ENCODE measurements around the gene CREG2. TPM values are rescaled to one million over a fixed set of nuclear protein-coding genes. Genes with fewer than 3 reads are reported as not detected.

Gene CREG2
- polyA plus RNA-seq, 1 of the 3 experiments (the other 2 are of a cell fraction): 1.4 TPM

DNA sequence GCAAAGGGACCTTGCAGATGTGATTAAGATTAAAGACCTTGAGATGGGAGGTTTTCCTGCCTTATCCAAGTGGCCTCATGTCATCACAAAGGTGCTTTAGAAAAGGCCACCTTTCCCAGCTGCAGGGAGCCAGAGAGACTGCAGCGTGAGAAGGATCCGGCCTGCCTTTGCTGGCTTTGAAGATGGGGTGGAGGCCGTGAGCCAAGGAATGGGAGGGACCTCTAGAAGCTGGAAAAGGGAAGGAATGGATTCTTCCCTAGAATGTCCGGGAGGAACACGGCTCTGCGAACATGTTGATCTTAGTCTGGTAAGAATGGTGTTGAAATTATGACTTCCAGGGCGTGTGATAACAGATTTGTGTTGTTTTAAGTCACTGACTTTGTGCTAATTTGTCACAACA is 39.9 kb upstream of the CREG2 start (continued):
- no peak for TF ChIP-seq GABPA (IDR thresholded peaks at IDR 0.05; ENCODE audit: low read depth)
- no peak for TF ChIP-seq MEF2A (IDR thresholded peaks at IDR 0.05; ENCODE audit: borderline replicate concordance, low read depth)
- TF ChIP-seq NFIC (IDR thresholded peaks at IDR 0.05; ENCODE audit: borderline replicate concordance): no peak
- TF ChIP-seq FOXJ3 (CRISPR knock-in tag; IDR thresholded peaks at IDR 0.05): no peak
- TF ChIP-seq, protein P1, sequence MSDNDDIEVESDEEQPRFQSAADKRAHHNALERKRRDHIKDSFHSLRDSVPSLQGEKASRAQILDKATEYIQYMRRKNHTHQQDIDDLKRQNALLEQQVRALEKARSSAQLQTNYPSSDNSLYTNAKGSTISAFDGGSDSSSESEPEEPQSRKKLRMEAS (IDR thresholded peaks at IDR 0.05; ENCODE audit: low read depth): no peak

DNA sequence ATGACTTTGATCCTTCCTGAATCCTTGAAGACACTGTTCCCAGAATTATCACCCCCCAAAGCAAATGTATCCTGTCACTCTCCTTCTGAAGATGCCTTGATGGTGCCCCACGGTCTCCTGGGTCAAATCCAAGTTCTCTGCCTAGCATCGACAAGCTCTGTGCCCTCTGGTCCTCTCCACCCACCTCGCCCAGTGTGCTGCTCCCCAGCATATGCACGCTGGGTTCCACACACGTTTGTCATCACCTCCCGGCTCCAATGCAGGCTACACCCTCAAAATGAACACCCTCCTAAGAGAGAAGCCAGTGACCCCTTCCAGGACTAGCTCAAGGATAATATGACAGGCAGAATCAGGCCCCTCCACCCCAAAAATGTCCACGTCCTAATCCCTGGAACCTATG is 39.5 kb upstream of the CREG2 start:
- Histone ChIP-seq H3K4me2 (no peak overlapping the region), H3K4me1 (ENCODE audit: control insufficient read depth in 1 of 2, insufficient read depth in 2 of 2, low read depth in 1 of 2, low read length in 1 of 2) (peaks cover 0 to 14% of the 10 kb centered on the region in 2 experiments; a peak in 3 of 4 replicates), H3K36me3 (replicated peaks in 1 of 2; ENCODE audit: control insufficient read depth in 1 of 2, insufficient read depth in 2 of 2, low read length in 1 of 2) (no peaks in the 10 kb centered on the region), H3K9me2 (no peaks in the 10 kb centered on the region), H3K27ac (ENCODE audit: low read depth in 2 of 2, low read length in 1 of 2) (no peak overlapping the region), H3K9me3 (no peaks in the 10 kb centered on the region), H3K9ac (no peak overlapping the region), H3K4me3 (ENCODE audit: low read depth in 2 of 2, low read length in 1 of 2) (no peak overlapping the region), H4K20me1 (ENCODE audit: insufficient read depth) (no peaks in the 10 kb centered on the region), H3F3A (replicated peaks; ENCODE audit: insufficient read depth) (peaks cover 3% of the 10 kb centered on the region), H3K27me3 (ENCODE audit: insufficient read depth) (no peaks in the 10 kb centered on the region), H2AFZ (ENCODE audit: low read depth) (no peak overlapping the region), H3K79me2 (ENCODE audit: insufficient read depth) (no peaks in the 10 kb centered on the region)
- ChIA-PET POLR2A (no interaction called here), CTCF (interaction anchor here (1.8 kb wide), 1 partner anchor 405 kb away, joined by 6 read pairs; no protein-coding TSS in a partner anchor)
- 92% methylated on average over 6 of the region's 7 CpGs for WGBS (ENCODE audit: low lambda C conversion rate)
- no peak for TF ChIP-seq TAF1 (IDR thresholded peaks at IDR 0.05; ENCODE audit: borderline replicate concordance, low read depth, low read length)
- no peak for TF ChIP-seq RXRA (IDR thresholded peaks at IDR 0.05; ENCODE audit: borderline replicate concordance, low read depth)
- TF ChIP-seq POLR2AphosphoS5 (IDR thresholded peaks at IDR 0.05; ENCODE audit: low read depth, low read length): no peak
- TF ChIP-seq MEF2A (IDR thresholded peaks at IDR 0.05; ENCODE audit: borderline replicate concordance, low read depth): no peak
- no peak for TF ChIP-seq TEAD4 (IDR thresholded peaks at IDR 0.05; ENCODE audit: borderline replicate concordance, insufficient read depth)
- TF ChIP-seq FOXM1 (IDR thresholded peaks at IDR 0.05; ENCODE audit: low read depth): no peak
- TF ChIP-seq GATA2 (CRISPR knock-in tag; IDR thresholded peaks at IDR 0.05): no peak
- no peak for DNase-seq

DNA sequence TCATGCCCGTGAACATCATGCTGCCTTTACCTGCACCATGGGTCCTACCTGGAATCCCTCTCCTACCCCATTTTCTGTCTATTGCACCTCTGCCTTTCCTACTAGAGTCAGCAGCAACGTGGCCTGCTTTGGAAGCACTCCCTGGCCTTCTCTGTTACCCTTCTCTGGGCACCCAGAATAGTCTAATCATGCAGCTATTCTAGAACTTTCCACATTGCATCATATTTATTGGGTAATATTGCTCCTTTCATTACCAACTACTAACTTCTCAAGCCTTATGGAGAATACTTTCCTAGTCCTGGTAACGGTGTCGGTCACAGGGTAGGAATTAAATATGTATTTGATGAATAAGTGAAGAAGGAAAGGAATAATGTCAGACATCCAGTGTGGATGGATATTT is 33.3 kb upstream of the CREG2 start:
- ChIA-PET CTCF (interaction anchor here (1.1 to 1.3 kb wide), 2 partner anchors 98 to 412 kb away, joined by 4 read pairs; no protein-coding TSS in a partner anchor), POLR2A (interaction anchor here (0.6 kb wide), 1 partner anchor 354 kb away, joined by 3 read pairs; no protein-coding TSS in a partner anchor)
- Histone ChIP-seq H3K27ac (ENCODE audit: low read depth in 2 of 2, low read length in 1 of 2) (no peak overlapping the region), H3K79me2 (ENCODE audit: insufficient read depth) (no peaks in the 10 kb centered on the region), H2AFZ (ENCODE audit: low read depth) (no peak overlapping the region), H3K27me3 (ENCODE audit: insufficient read depth) (no peaks in the 10 kb centered on the region), H3K9ac (no peak overlapping the region), H3K4me1 (ENCODE audit: control insufficient read depth in 1 of 2, insufficient read depth in 2 of 2, low read depth in 1 of 2, low read length in 1 of 2) (no peaks in the 10 kb centered on the region), H3F3A (replicated peaks; ENCODE audit: insufficient read depth) (no peaks in the 10 kb centered on the region), H3K4me2 (no peak overlapping the region), H3K9me3 (no peaks in the 10 kb centered on the region), H3K36me3 (replicated peaks in 1 of 2; ENCODE audit: control insufficient read depth in 1 of 2, insufficient read depth in 2 of 2, low read length in 1 of 2) (no peaks in the 10 kb centered on the region), H3K9me2 (no peaks in the 10 kb centered on the region), H3K4me3 (ENCODE audit: low read depth in 2 of 2, low read length in 1 of 2) (no peak overlapping the region), H4K20me1 (ENCODE audit: insufficient read depth) (no peaks in the 10 kb centered on the region)
- no peak for DNase-seq
- no peak for TF ChIP-seq RAD21 (IDR thresholded peaks at IDR 0.05; ENCODE audit: low read length)
- TF ChIP-seq, protein P2, sequence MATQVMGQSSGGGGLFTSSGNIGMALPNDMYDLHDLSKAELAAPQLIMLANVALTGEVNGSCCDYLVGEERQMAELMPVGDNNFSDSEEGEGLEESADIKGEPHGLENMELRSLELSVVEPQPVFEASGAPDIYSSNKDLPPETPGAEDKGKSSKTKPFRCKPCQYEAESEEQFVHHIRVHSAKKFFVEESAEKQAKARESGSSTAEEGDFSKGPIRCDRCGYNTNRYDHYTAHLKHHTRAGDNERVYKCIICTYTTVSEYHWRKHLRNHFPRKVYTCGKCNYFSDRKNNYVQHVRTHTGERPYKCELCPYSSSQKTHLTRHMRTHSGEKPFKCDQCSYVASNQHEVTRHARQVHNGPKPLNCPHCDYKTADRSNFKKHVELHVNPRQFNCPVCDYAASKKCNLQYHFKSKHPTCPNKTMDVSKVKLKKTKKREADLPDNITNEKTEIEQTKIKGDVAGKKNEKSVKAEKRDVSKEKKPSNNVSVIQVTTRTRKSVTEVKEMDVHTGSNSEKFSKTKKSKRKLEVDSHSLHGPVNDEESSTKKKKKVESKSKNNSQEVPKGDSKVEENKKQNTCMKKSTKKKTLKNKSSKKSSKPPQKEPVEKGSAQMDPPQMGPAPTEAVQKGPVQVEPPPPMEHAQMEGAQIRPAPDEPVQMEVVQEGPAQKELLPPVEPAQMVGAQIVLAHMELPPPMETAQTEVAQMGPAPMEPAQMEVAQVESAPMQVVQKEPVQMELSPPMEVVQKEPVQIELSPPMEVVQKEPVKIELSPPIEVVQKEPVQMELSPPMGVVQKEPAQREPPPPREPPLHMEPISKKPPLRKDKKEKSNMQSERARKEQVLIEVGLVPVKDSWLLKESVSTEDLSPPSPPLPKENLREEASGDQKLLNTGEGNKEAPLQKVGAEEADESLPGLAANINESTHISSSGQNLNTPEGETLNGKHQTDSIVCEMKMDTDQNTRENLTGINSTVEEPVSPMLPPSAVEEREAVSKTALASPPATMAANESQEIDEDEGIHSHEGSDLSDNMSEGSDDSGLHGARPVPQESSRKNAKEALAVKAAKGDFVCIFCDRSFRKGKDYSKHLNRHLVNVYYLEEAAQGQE (IDR thresholded peaks at IDR 0.05; ENCODE audit: low read depth, low read length): no peak
- TF ChIP-seq, protein P1 (IDR thresholded peaks at IDR 0.05; ENCODE audit: low read depth): no peak
- no peak for TF ChIP-seq EZH2phosphoT487 (IDR thresholded peaks at IDR 0.05; ENCODE audit: borderline replicate concordance, low read depth)
- no peak for TF ChIP-seq NRF1 (IDR thresholded peaks at IDR 0.05; ENCODE audit: low read depth, low read length)
- TF ChIP-seq MEF2A (IDR thresholded peaks at IDR 0.05; ENCODE audit: borderline replicate concordance, low read depth): no peak
- TF ChIP-seq RCOR1 (IDR thresholded peaks at IDR 0.05; ENCODE audit: low read length): no peak
- TF ChIP-seq MXI1 (IDR thresholded peaks at IDR 0.05; ENCODE audit: low read depth, low read length): no peak
- TF ChIP-seq NFIC (IDR thresholded peaks at IDR 0.05; ENCODE audit: borderline replicate concordance): no peak
- TF ChIP-seq GABPA (IDR thresholded peaks at IDR 0.05; ENCODE audit: low read depth): no peak
- no peak for TF ChIP-seq TCF12 (IDR thresholded peaks at IDR 0.05)
- WGBS (ENCODE audit: low lambda C conversion rate): 78% methylated on average over 4 of the region's 4 CpGs
